Neural progenitor cell (in vitro differentiated cells): ENCODE measurements around the gene ALDOB.

ENCODE experiments used
- CTCF ChIP-seq: fragments of 200-600 bp; sonication (generic); IDR thresholded peaks from 2 replicates; pipeline ENCODE4 v1.5.1; 2017; ENCODE audit warnings: antibody characterized with exemption, mild to moderate bottlenecking
- EZH2 ChIP-seq: fragments of 200-600 bp; sonication (generic); IDR thresholded peaks from 2 replicates; pipeline ENCODE4 v1.6.1; 2017; ENCODE audit warnings: antibody characterized with exemption, mild to moderate bottlenecking, moderate library complexity
- EZH2phosphoT487 ChIP-seq: fragments of 200-600 bp; sonication (generic); IDR thresholded peaks from 2 replicates; pipeline ENCODE4 v1.6.1; 2017; ENCODE audit warnings: antibody characterized with exemption

- TF ChIP-seq CTCF: no peak
- TF ChIP-seq EZH2: no peak
- TF ChIP-seq EZH2phosphoT487: no peak
Measured at GRCh38 chr9:101455656-101456240, 20.2 kb upstream of the ALDOB start.
